ENCODE results near the gene CCR6.

CCR6 gene

GRCh38 chr6:167122041-167122826, 662 bp upstream of the CCR6 start:
- DNase-seq: no peak

- no peak for DNase-seq
These were observed 1.9 kb downstream of the CCR6 start for GRCh38 chr6:167124753-167125152.

GRCh38 chr6:167125410-167125809, 2.5 kb downstream of the CCR6 start:
- DNase-seq: no peak

GRCh38 chr6:167125855-167126349, 3.0 kb downstream of the CCR6 start:
- DNase-seq: no peak

- DNase-seq: no peak
These were observed 5.1 kb downstream of the CCR6 start for GRCh38 chr6:167127785-167128531.

GRCh38 chr6:167129159-167129558, 6.3 kb downstream of the CCR6 start:
- DNase-seq: no peak

GRCh38 chr6:167129562-167129961, 6.7 kb downstream of the CCR6 start:
- no peak for DNase-seq

- DNase-seq: no peak
These were observed 7.2 kb downstream of the CCR6 start for GRCh38 chr6:167130008-167130677.

GRCh38 chr6:167130712-167131684, 8.1 kb downstream of the CCR6 start:
- DNase-seq: no peak

GRCh38 chr6:167134448-167135328, 11.8 kb downstream of the CCR6 start:
- DNase-seq: no peak

GRCh38 chr6:167136376-167136775, 13.5 kb downstream of the CCR6 start:
- DNase-seq: no peak

GRCh38 chr6:167137081-167137480, 14.2 kb downstream of the CCR6 start:
- no peak for DNase-seq

- no peak for DNase-seq
These were observed 15.0 kb downstream of the CCR6 start for GRCh38 chr6:167137881-167138280.

GRCh38 chr6:167139761-167140160, 16.9 kb downstream of the CCR6 start:
- DNase-seq: no peak

- DNase-seq: no peak
These were observed 17.9 kb downstream of the CCR6 start for GRCh38 chr6:167140589-167141474.

GRCh38 chr6:167141667-167142432, 19.0 kb downstream of the CCR6 start:
- DNase-seq: no peak

- DNase-seq: no peak
These were observed 19.5 kb downstream of the CCR6 start for GRCh38 chr6:167142433-167142761.

- DNase-seq: no peak
These were observed 20.1 kb downstream of the CCR6 start for GRCh38 chr6:167143041-167143440.

- DNase-seq: no peak
These were observed 22.6 kb downstream of the CCR6 start for GRCh38 chr6:167145461-167145860.

- no peak for DNase-seq
These were observed 23.2 kb downstream of the CCR6 start for GRCh38 chr6:167146135-167146534.

Measured in activated gamma-delta T cell (primary cell).